HepG2 (cell line): ENCODE data around the gene MRFAP1L1. TPM values are rescaled to one million over a fixed set of nuclear protein-coding genes. Genes with fewer than 3 reads are reported as not detected.

Experiments
- ARHGAP35 ChIP-seq: sonication (generic); formaldehyde crosslinking; IDR thresholded peaks from 2 replicates; pipeline ENCODE4 v1.9.0; 2022; ENCODE audit warnings: mild to moderate bottlenecking, inconsistent platforms, moderate library complexity, missing genetic modification reagents, borderline replicate concordance
- EEA1 ChIP-seq: sonication (generic); formaldehyde crosslinking; IDR thresholded peaks from 2 replicates; pipeline ENCODE4 v1.5.1; 2020; ENCODE audit warnings: mild to moderate bottlenecking, missing genetic modification reagents, borderline replicate concordance
- HES4 ChIP-seq: sonication (generic); formaldehyde crosslinking; IDR thresholded peaks from 2 replicates; pipeline ENCODE4 v1.9.0; 2021; ENCODE audit warnings: mild to moderate bottlenecking, missing genetic modification reagents, borderline replicate concordance
- KDM3A ChIP-seq: IDR thresholded peaks from 2 replicates; pipeline ENCODE4 v1.6.1; 2018; ENCODE audit warnings: low read depth, missing compliant biosample characterization
- KLF12 ChIP-seq: sonication (generic); formaldehyde crosslinking; IDR thresholded peaks from 2 replicates; pipeline ENCODE4 v1.4.0; 2020; ENCODE audit warnings: missing genetic modification reagents, borderline replicate concordance
- KLF6 ChIP-seq: IDR thresholded peaks from 2 replicates; pipeline ENCODE4 v1.8.0; 2016; ENCODE audit warnings: missing biosample characterization, missing genetic modification reagents
- MED1 ChIP-seq: sonication (generic); formaldehyde crosslinking; IDR thresholded peaks from 2 replicates; pipeline ENCODE4 v1.4.0; 2020; ENCODE audit warnings: missing genetic modification reagents
- MTF2 ChIP-seq: sonication (generic); formaldehyde crosslinking; IDR thresholded peaks from 2 replicates; pipeline ENCODE4 v1.5.0; 2020; ENCODE audit warnings: missing genetic modification reagents, borderline replicate concordance
- PPARG ChIP-seq: conservative IDR thresholded peaks from 2 replicates; pipeline ENCODE4 v1.6.1; 2016; ENCODE audit warnings: missing biosample characterization, missing genetic modification reagents
- PTBP1 ChIP-seq: fragments of 200-400 bp; formaldehyde crosslinking; IDR thresholded peaks from 2 replicates; pipeline ENCODE4 v1.6.1; 2018; ENCODE audit warnings: low read length, low read depth; ENCODE audit not compliant: poor library complexity, severe bottlenecking
- RAD21 ChIP-seq: fragments of 450-650 bp; formaldehyde crosslinking; IDR thresholded peaks from 2 replicates; pipeline ENCODE4 v1.5.0; 2020; ENCODE audit warnings: mild to moderate bottlenecking
- SMYD3 ChIP-seq: sonication (generic); formaldehyde crosslinking; IDR thresholded peaks from 2 replicates; pipeline ENCODE4 v1.8.1; 2023; ENCODE audit warnings: mild to moderate bottlenecking, missing genetic modification reagents
- SRSF1 ChIP-seq: fragments of 200-400 bp; formaldehyde crosslinking; optimal IDR thresholded peaks from 2 replicates; pipeline ENCODE3; 2017; ENCODE audit warnings: mild to moderate bottlenecking, low read depth, low read length, moderate library complexity
- TIGD3 ChIP-seq: sonication (generic); formaldehyde crosslinking; IDR thresholded peaks from 2 replicates; pipeline ENCODE4 v1.5.1; 2020; ENCODE audit warnings: mild to moderate bottlenecking, missing genetic modification reagents, borderline replicate concordance
- ZBTB10 ChIP-seq: sonication (generic); formaldehyde crosslinking; IDR thresholded peaks from 2 replicates; pipeline ENCODE4 v1.4.0; 2020; ENCODE audit warnings: missing genetic modification reagents, borderline replicate concordance
- ZNF124 ChIP-seq: sonication (generic); formaldehyde crosslinking; IDR thresholded peaks from 2 replicates; pipeline ENCODE4 v1.4.0; 2020; ENCODE audit warnings: missing genetic modification reagents
- ZNF207 ChIP-seq: fragments of 450-650 bp; IDR thresholded peaks from 2 replicates; pipeline ENCODE4 v1.6.1; 2016; ENCODE audit warnings: antibody characterized with exemption, borderline replicate concordance
- ZNF251 ChIP-seq: sonication (generic); formaldehyde crosslinking; IDR thresholded peaks from 2 replicates; pipeline ENCODE4 v1.9.0; 2021; ENCODE audit warnings: mild to moderate bottlenecking, missing genetic modification reagents
- ZNF275 ChIP-seq: sonication (generic); formaldehyde crosslinking; IDR thresholded peaks from 2 replicates; pipeline ENCODE4 v1.8.0; 2022; ENCODE audit warnings: missing genetic modification reagents, mild to moderate bottlenecking, inconsistent platforms, borderline replicate concordance
- ZNF468 ChIP-seq: sonication (generic); formaldehyde crosslinking; IDR thresholded peaks from 2 replicates; pipeline ENCODE4 v1.8.0; 2022; ENCODE audit warnings: mild to moderate bottlenecking, moderate library complexity, missing genetic modification reagents
- ZNF557 ChIP-seq: sonication (generic); formaldehyde crosslinking; IDR thresholded peaks from 2 replicates; pipeline ENCODE4 v1.4.0; 2020; ENCODE audit warnings: missing genetic modification reagents
- ZNF644 ChIP-seq: IDR thresholded peaks from 2 replicates; pipeline ENCODE4 v1.6.1; 2016; ENCODE audit warnings: low read depth
- ZNF670 ChIP-seq: sonication (generic); formaldehyde crosslinking; IDR thresholded peaks from 2 replicates; pipeline ENCODE4 v1.8.0; 2022; ENCODE audit warnings: mild to moderate bottlenecking, missing genetic modification reagents, borderline replicate concordance
- ZNF724P ChIP-seq: sonication (generic); formaldehyde crosslinking; IDR thresholded peaks from 2 replicates; pipeline ENCODE4 v1.8.0; 2022; ENCODE audit warnings: missing genetic modification reagents, borderline replicate concordance
- polyA plus RNA-seq, 8 experiments: library from polyadenylated mRNA; depleted of rRNA in 3 of 8; stranded (reverse) in 7 of 8; unstranded in 1 of 8; fragments of >200 nt; fragmentation: Illumina TruSeq in 4 of 8; extraction: Trizol in 4 of 8; gene quantifications; 2 replicates each; pipeline versions ENCODE4 v1.2.1 to v1.2.3, GENCODE V29; 2011 to 2016; ENCODE audit warnings: low read depth in 4 of 8, missing spikeins in 1 of 8, mixed read lengths in 1 of 8; ENCODE audit not compliant: insufficient read depth in 1 of 8
- total RNA-seq, 5 experiments: library from RNA; depleted of rRNA; stranded (reverse); fragments of >200 nt; fragmentation: Illumina TruSeq; extraction: Trizol; gene quantifications; 2 replicates each; pipeline ENCODE4 v1.2.3, GENCODE V29; 2016; ENCODE audit warnings: low read depth in 1 of 5

The MRFAP1L1 gene
- total and polyA plus RNA-seq, 2 of the 13 experiments (the other 11 are each of a cell fraction or from before 2014, with no cell fraction given): 44.8 to 76.6 TPM

- no peak for TF ChIP-seq ZNF275
- peak; percentile 94 for TF ChIP-seq PPARG
- no peak for TF ChIP-seq ZNF557 (CRISPR knock-in tag)
- TF ChIP-seq ZNF251 (CRISPR knock-in tag): no peak
- peak; percentile 62; the same call in 1 of the 2 replicates for TF ChIP-seq ARHGAP35 (CRISPR knock-in tag)
- 0 out of 2 replicates have a peak, but pooled peaks have one; percentile 28 for TF ChIP-seq HES4
- TF ChIP-seq EEA1 (CRISPR knock-in tag): no peak
- TF ChIP-seq SMYD3: peak; percentile 84; the same call in 1 of the 2 replicates
- peak; percentile 91; the same call in 1 of the 2 replicates for TF ChIP-seq ZBTB10
- TF ChIP-seq SRSF1: no peak
- peak; percentile 70 for TF ChIP-seq RAD21 (CRISPR knock-in tag)
- peak; percentile 30; the same call in 1 of the 2 replicates for TF ChIP-seq KLF12 (CRISPR knock-in tag)
- TF ChIP-seq ZNF468: no peak
- peak; percentile 83; the same call in 1 of the 2 replicates for TF ChIP-seq ZNF670
- peak; percentile 94 for TF ChIP-seq KDM3A (CRISPR knock-in tag)
- no peak for TF ChIP-seq TIGD3 (CRISPR knock-in tag)
- TF ChIP-seq KLF6 (CRISPR knock-in tag): peak; percentile 96
- TF ChIP-seq PTBP1: no peak
- TF ChIP-seq ZNF644 (CRISPR knock-in tag): peak; percentile 60; the same call in 1 of the 2 replicates
- no peak for TF ChIP-seq MTF2
- peak; percentile 98 for TF ChIP-seq MED1 (CRISPR knock-in tag)
- no peak for TF ChIP-seq ZNF207
- peak; percentile 63; the same call in 1 of the 2 replicates for TF ChIP-seq ZNF724P (CRISPR knock-in tag)
- peak; percentile 93; the same call in 1 of the 2 replicates for TF ChIP-seq ZNF124 (CRISPR knock-in tag)
Measured at GRCh38 chr4:6695660-6696610, 13.7 kb downstream of the MRFAP1L1 start (continued).
